HepG2 (cell line): ENCODE results near the gene MKNK1. TPM values are rescaled to one million over a fixed set of nuclear protein-coding genes. Genes with fewer than 3 reads are reported as not detected.

Experiments
- GABPA ChIP-seq, 2 experiments: IDR thresholded peaks; 2 replicates each; pipeline ENCODE4 v1.6.1; 2011 to 2016; ENCODE audit warnings: low read depth in 2 of 2, low read length in 1 of 2, missing biosample characterization in 1 of 2, missing genetic modification characterization in 1 of 2
- NFYC ChIP-seq: IDR thresholded peaks from 2 replicates; pipeline ENCODE4 v1.6.1; 2016; ENCODE audit warnings: missing genetic modification reagents, missing compliant biosample characterization
- PAWR ChIP-seq: sonication (generic); formaldehyde crosslinking; IDR thresholded peaks from 2 replicates; pipeline ENCODE4 v1.4.0; 2020; ENCODE audit warnings: missing genetic modification reagents, mild to moderate bottlenecking, borderline replicate concordance
- PBX2 ChIP-seq: IDR thresholded peaks from 2 replicates; pipeline ENCODE4 v1.6.1; 2016; ENCODE audit warnings: control low read depth
- REST ChIP-seq, 2 experiments: IDR thresholded peaks; 2 replicates each; pipeline ENCODE4 v1.6.1; 2011 to 2012; ENCODE audit warnings: low read length in 2 of 2, borderline replicate concordance in 1 of 2, low read depth in 1 of 2, mild to moderate bottlenecking in 1 of 2, moderate library complexity in 1 of 2
- ZFP91 ChIP-seq: sonication (generic); formaldehyde crosslinking; IDR thresholded peaks from 2 replicates; pipeline ENCODE4 v1.9.0; 2022; ENCODE audit warnings: missing genetic modification reagents, mild to moderate bottlenecking, borderline replicate concordance
- ZNF615 ChIP-seq: sonication (generic); formaldehyde crosslinking; IDR thresholded peaks from 2 replicates; pipeline ENCODE4 v1.5.0; 2020; ENCODE audit warnings: mild to moderate bottlenecking, missing genetic modification reagents, borderline replicate concordance
- ZNF75D ChIP-seq: sonication (generic); formaldehyde crosslinking; IDR thresholded peaks from 2 replicates; pipeline ENCODE4 v1.8.1; 2023; ENCODE audit warnings: missing genetic modification reagents, mild to moderate bottlenecking, borderline replicate concordance
- ZNF777 ChIP-seq: sonication (generic); formaldehyde crosslinking; IDR thresholded peaks from 2 replicates; pipeline ENCODE4 v1.4.0; 2020; ENCODE audit warnings: missing genetic modification reagents
- ZNF781 ChIP-seq: sonication (generic); formaldehyde crosslinking; IDR thresholded peaks from 2 replicates; pipeline ENCODE4 v1.5.1; 2020; ENCODE audit warnings: borderline replicate concordance, mild to moderate bottlenecking, missing genetic modification reagents; ENCODE audit errors: not compliant biosample characterization
- polyA plus RNA-seq, 8 experiments: library from polyadenylated mRNA; depleted of rRNA in 3 of 8; stranded (reverse) in 7 of 8; unstranded in 1 of 8; fragments of >200 nt; fragmentation: Illumina TruSeq in 4 of 8; extraction: Trizol in 4 of 8; gene quantifications; 2 replicates each; pipeline versions ENCODE4 v1.2.1 to v1.2.3, GENCODE V29; 2011 to 2016; ENCODE audit warnings: low read depth in 4 of 8, missing spikeins in 1 of 8, mixed read lengths in 1 of 8; ENCODE audit not compliant: insufficient read depth in 1 of 8
- total RNA-seq, 5 experiments: library from RNA; depleted of rRNA; stranded (reverse); fragments of >200 nt; fragmentation: Illumina TruSeq; extraction: Trizol; gene quantifications; 2 replicates each; pipeline ENCODE4 v1.2.3, GENCODE V29; 2016; ENCODE audit warnings: low read depth in 1 of 5
- TF ChIP-seq, protein P1 (sequence below): IDR thresholded peaks from 2 replicates; pipeline ENCODE4 v1.6.1; 2018; ENCODE audit warnings: missing genetic modification reagents, mild to moderate bottlenecking, missing compliant biosample characterization

MKNK1 gene
- total and polyA plus RNA-seq, 2 of the 13 experiments (the other 11 are each of a cell fraction or from before 2014, with no cell fraction given) = 18.5 to 24.1 TPM

- TF ChIP-seq PBX2 (CRISPR knock-in tag) = peak; percentile 17; the same call in 1 of the 2 replicates
- TF ChIP-seq, protein P1, sequence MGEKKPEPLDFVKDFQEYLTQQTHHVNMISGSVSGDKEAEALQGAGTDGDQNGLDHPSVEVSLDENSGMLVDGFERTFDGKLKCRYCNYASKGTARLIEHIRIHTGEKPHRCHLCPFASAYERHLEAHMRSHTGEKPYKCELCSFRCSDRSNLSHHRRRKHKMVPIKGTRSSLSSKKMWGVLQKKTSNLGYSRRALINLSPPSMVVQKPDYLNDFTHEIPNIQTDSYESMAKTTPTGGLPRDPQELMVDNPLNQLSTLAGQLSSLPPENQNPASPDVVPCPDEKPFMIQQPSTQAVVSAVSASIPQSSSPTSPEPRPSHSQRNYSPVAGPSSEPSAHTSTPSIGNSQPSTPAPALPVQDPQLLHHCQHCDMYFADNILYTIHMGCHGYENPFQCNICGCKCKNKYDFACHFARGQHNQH = peak; percentile 23; the same call in 1 of the 2 replicates
- TF ChIP-seq ZNF75D (CRISPR knock-in tag) = no peak
- 0 out of 2 replicates have a peak, but pooled peaks have one; percentile 52 for TF ChIP-seq ZFP91 (CRISPR knock-in tag)
- TF ChIP-seq ZNF615 (CRISPR knock-in tag) = no peak
- TF ChIP-seq PAWR (CRISPR knock-in tag) = no peak
- TF ChIP-seq REST (IDR thresholded peaks at IDR 0.05; ENCODE audit: borderline replicate concordance in 1 of 2, low read depth in 1 of 2, low read length in 2 of 2) = no peak
- no peak for TF ChIP-seq GABPA (IDR thresholded peaks at IDR 0.05; ENCODE audit: low read depth, low read length)
- peak; percentile 17; the same call in 1 of the 2 replicates for TF ChIP-seq GABPA (CRISPR knock-in tag; IDR thresholded peaks at IDR 0.05; ENCODE audit: low read depth)
- no peak for TF ChIP-seq ZNF777
- TF ChIP-seq NFYC (CRISPR knock-in tag) = no peak
- TF ChIP-seq ZNF781 (CRISPR knock-in tag) = no peak
These were observed 77.3 kb downstream of the MKNK1 start (continued) for GRCh38 chr1:46526691-46527291.
